Hematopoietic multipotent progenitor cell treated with erythropoietin and hydrocortisone succinate and interleukin-3 and kit ligand, for 15 days (in vitro differentiated cells): ENCODE data around the gene AFM.
"Not testable (repeated sequence)": the region's sequence is repeated elsewhere in the genome, so short reads cannot be mapped to it uniquely, and the experiment has no call there.

ENCODE experiments used
- DNase-seq: peaks from one replicate; pipeline ENCODE4 v3.0.0-alpha.2; 2015; ENCODE audit warnings: low spot score

Gene AFM

DNA sequence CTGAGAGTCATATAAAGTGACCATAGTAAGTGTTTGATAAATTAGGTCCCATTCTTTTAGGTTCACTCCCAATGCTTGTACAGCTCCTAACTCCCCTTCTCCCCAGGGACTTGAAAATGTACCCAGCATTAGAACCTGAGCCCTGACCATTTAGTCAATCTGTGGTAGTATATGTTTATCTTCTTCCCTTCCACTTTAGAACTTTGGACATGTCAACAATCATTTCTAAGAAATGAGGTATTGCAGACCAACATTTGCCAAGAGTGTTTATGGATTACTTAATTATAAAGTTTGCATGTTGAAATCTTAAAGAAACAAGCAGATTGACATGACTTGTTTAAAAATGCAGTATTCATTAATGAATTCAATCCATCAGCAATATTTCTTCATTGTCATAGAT is 26.0 kb downstream of the AFM start:
- no peak for DNase-seq

DNA sequence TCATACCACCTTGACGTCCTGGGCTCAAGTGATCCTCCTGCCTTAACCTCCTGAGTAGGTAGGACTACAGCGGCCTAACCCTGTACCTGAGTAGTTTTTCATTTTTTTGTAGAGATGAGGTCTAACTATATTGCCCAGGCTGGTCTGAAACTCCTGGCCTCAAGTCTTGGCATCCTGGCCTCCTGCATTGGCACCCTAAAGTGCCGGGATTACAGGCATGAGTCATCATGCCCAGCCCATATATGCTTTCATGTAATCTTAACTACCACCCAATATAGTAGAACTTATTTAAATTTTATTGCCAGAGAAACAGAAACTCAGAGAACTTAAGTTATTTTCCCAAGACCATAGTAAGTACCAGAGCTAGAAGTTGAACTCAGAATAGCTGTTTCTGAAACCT is 27.1 kb downstream of the AFM start:
- no peak for DNase-seq

DNA sequence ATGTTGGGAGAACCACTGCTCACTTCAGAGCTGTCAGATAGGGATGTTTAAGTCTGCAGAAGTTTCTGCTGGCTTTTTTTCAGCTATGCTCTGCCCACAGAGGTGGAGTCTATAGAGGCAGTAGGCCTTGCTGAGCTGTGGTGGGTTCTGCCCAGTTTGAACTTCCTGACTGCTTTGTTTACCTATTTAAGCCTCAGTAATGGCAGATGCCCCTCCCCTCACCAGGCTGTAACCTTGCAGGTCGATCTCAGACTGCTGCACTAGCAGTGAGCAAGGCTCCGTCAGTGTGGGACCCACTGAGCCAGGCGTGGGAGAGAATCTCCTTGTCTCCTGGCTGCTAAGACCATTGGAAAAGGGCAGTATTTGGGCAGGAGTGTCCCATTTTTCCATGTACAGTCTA is 36.8 kb downstream of the AFM start:
- DNase-seq = no peak

DNA sequence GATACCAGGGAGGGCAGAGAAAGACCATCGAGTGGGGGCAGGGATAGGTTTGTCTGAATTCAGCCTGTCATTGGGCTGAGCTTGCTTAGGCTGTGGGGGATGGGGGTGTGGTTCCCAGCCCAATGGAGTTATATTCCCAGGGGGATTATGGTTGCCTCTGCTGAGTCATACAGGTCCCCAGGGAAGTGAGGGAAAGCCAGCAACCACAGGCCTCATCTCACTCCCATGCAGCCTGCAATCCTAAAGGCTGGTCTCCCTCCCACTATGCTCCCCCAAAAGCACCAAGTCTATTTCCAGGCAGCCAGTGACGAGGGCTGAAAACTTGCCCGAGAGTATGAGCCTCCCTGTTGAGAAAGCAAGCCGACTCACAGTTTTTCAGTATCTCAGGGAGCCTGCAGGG is 39.3 kb downstream of the AFM start:
- DNase-seq = no peak

DNA sequence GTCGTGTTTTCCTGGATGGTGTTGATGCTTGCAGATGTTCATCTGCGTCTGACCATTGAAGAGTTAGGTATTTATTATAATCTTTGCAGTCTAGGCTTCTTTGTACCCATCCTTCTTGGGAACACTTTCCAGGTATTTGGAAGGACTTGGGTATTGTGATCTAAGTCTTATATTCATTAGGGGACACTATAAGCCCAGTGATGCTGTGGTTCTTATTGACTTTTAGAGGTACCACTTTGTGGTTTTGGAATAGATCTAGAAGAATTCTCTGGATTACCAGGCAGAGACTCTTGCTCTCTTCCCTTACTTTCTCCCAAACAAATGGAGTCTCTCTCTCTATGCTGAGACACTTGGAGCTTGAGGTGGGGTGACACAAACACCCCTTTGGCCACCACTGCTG is 41.6 kb downstream of the AFM start:
- no peak for DNase-seq

DNA sequence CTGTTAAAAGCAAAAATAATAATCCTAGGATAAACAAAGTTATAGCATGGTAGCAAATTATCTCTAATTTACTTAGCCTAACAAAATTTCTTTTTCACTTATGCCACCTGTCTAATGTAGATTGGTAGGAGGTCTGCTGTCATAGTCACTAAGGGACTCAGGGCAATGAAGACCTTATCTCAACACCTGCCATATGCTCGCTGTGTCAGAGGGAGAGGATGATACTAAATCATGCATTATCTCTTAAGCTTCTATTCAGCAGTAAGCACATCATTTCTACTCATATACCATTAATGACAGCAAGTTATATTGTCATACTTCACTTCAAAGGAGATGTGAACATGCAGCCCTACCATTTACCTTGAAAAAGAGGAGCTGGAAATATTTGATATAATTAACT is 44.1 kb downstream of the AFM start:
- no peak for DNase-seq

DNA sequence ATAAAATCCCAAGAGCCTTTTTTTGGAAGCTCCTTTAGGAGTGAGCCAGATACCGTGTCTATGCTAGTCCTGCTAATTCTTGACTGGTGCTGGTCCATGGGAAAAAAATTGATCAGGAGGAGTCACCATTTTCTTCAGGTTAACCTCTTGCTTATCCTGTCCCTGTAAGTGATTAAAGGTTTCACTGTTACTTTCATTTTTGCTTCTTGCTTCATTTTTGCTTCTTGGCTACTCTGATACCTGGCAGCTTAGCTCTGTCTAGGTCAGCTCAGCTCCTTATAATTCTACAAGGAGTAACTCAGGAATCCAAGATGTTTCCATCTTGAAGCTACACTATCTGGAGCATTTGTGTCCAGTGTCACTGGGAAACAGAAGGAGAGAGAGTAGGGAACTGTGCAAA is 45.7 kb downstream of the AFM start:
- no peak for DNase-seq

DNA sequence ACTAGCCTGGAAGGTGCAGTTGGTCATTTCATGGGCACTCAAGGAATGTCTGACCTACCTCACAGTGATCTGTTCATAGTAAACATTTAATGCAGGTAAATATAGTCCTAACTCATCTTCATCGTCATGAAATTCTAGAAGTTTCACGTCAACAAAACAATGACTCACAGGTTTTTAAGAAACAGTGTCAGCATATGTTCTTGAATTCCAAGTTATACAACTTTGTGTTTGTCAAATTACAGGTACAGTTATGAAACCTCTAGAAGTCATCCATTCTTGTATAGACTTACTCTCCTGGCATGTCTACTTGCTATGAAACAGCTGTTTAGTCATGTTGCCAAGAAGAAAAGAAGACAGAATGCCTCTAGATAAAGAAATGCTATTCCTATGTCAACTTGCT is 46.6 kb downstream of the AFM start:
- no peak for DNase-seq

DNA sequence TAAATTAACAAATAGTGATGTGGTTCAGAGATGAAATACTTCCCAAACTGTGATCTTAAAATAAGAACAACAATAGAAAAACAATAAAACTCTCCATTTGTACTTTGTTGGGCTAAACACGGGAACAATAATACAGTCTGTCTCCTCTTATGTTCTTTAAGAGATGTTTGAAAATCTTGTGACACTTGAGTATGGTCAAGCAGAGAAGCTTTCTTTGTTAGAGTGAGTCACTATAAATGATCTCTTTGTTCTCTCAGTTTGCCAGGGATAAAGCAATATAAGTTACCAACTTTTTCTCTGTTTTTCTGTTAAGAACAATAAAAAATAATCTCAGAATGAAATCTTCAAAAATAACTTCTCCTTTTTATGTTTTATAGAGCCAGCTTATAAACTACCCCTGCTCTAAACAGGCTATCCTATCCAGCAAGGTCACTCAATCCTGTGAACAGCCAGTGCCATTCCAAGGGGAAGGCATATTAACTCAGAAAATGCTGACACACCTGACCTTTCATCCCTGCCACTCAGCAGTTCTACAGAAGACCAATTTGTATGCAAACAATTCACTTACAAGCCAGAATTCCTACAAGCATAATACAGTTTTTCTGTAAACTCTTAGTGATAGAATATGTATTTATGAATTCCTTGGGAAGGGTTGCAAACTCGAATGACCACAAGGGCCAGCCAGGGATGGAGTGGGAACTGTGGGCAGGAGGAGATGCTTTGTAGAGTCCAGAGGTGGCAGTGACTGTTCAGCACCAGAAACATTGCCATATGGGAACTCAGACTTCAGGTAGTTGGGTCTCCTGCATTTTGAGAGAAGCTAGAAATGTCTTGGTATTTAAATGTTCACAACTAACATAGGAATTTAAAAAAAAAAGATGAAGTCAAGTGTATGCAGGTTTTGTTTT is 52.2 kb downstream of the AFM start:
- DNase-seq = no peak

DNA sequence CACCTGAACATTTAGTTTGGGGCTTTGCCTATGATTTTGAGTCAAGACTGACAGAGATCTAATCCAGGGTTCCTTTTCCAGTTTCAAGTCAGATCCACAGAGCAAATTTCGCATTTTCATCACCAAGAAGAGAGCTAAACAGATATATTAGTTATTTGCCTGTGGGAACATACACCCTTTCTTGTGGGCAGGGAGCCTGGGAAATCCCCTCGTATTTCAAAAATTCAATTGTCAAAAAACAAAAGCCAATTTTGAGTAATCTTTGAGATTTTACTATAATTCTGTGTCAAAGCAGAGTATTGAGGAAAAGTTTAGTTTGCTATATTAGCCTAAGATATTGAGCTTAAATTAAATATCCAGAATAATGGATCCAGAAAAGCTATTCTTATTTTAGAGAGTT is 56.6 kb downstream of the AFM start:
- no peak for DNase-seq

DNA sequence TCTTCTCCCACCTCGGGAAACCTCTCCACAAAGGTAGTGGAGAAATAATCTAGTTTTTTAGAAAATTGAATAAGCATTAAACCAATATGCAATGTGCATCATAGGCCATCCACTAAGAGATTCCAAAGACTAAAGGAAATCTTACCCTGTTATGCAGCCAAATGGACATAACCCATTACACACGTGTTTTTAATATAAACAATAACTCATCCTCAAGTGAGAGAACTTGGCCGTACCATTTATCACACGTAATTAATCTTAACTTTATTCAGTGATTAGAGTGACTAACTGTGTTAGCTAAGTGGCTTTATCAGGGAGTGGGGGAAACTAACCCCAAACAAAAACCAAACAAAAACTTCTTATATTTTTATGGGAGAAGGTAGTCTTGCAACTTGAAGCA is 57.8 kb downstream of the AFM start:
- DNase-seq = no peak

DNA sequence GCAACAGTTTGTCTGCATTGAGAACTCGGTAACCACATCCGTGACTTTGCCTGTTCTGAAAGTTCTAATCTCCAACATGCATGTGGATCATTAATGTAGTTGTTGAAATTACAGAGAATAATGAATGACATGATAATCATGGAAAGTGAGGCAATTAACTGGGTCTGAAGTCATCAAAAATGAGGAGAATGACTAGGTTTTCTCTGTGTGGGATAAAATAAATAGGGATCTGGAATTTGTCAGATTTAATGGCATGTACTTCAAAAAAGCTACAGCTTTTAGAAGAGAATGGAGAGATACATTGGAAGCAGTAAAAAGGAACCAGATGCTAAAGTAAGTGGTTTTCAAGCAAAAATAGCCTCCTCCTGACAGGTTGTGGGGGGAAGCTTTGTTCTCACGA is 59.3 kb downstream of the AFM start:
- no peak for DNase-seq

DNA sequence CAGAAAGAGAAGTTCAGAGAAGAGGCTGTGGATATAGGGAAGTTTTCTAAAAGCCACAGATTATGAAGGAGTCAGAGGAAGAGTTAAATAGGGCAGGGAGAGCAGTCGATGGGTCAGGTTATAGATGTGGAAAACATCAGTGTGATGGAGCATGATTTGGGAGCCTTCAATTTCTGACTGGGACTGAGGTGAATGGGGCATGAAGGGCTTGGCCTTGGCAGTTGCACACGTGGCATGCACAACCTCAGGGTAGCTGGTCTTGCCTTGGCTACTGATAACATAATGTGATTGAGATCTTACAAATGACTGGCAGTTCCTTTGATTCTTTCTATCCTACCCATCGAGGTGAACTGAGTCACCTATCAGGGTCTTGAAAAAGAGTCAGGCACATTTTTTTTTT is 59.7 kb downstream of the AFM start:
- DNase-seq = no peak

DNA sequence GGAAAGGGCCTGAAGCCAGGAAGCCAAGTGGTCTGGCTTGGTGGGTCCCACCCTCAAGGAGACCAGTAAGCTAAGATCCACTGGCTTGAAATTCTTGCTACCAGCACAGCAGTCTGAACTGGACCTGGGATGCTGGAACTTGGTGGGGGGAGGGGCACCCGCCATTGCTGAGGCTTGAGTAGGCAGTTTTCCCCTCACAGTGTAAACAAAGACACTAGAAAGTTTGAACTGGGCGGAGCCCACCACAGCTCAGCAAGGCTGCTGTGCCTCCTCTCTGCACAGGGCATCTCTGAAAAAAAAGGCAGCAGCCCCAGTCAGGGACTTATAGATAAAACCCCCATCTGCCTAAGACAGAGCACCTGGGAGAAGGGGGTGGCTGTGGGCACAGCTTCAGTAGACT is 63.1 kb downstream of the AFM start:
- no peak for DNase-seq

DNA sequence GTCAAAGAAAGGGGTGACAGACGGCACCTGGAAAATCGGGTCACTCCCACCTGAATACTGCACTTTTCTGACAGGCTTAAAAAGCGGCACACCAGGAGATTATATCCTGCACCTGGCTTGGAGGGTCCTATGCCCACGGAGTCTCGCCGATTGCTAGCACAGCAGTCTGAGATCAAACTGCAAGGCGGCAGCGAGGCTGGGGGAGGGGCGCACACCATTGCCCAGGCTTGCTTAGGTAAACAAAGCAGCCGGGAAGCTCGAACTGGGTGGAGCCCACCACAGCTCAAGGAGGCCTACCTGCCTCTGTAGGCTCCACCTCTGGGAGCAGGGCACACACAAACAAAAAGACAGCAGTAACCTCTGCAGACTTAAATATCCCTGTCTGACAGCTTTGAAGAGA is 69.3 kb downstream of the AFM start:
- not testable (repeated sequence) for DNase-seq
